ENCODE data around the gene DBX1. TPM values are rescaled to one million over a fixed set of nuclear protein-coding genes. Genes with fewer than 3 reads are reported as not detected.

DBX1 gene
- total RNA-seq, 2 experiments from 2014 or later = not detected

DNA sequence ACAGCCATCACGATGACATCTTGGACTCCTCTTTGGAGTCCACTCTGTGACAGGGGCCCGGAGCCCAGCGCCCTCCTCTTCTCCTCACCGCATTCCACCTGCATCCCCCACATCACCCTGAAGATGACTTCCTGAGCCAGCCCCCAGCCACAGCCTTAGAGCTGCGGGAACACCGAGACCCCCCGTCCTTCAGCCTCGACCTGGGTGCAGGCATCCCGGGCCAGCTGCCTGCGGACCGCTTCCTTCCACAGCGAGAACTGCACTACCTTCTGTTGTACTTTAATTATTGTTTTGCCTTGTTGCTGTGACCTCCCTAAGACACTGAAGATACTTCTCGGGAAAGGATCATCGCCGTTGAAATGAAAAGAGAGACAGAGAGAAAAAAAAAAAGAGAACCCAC, 42.1 kb downstream of the DBX1 start:
- intact Hi-C loops (cut with micrococcal nuclease; ENCODE audit: unreplicated experiment) = no loop called here
- ChIA-PET CTCF (ENCODE audit: unreplicated experiment) (interaction anchor here (0.6 kb wide), 1 partner anchor 10 kb away, joined by 3 read pairs; no protein-coding TSS in a partner anchor), POLR2A (interaction anchor here (0.6 kb wide), 2 partner anchors 620 to 1198 kb away, joined by 3 to 4 read pairs; no protein-coding TSS in a partner anchor)
- Histone ChIP-seq H3K79me2 (ENCODE audit: insufficient read depth, low read depth, low read length) (no peaks in the 10 kb centered on the region), H3K4me2 (ENCODE audit: low read length) (no peak overlapping the region), H4K20me1 (ENCODE audit: insufficient read depth, low read length) (no peaks in the 10 kb centered on the region), H3K9me3 (ENCODE audit: low read length) (no peaks in the 10 kb centered on the region), H3K27ac (ENCODE audit: low read depth, low read length, poor library complexity, severe bottlenecking) (no peak overlapping the region), H3K4me1 (ENCODE audit: insufficient read depth, low read length, poor library complexity, severe bottlenecking) (no peaks in the 10 kb centered on the region), H3K9me2 (ENCODE audit: insufficient read depth, low read length) (no peaks in the 10 kb centered on the region), H3K36me3 (ENCODE audit: insufficient read depth, low read length) (no peaks in the 10 kb centered on the region), H3K4me3 (ENCODE audit: low read depth, low read length, poor library complexity, severe bottlenecking) (no peak overlapping the region), H2AFZ (ENCODE audit: low read length) (no peak overlapping the region)
- no TSS peak for BruUV-seq (replicated peaks)
- no peak for DNase-seq (ENCODE audit: low spot score)
- no peak for TF ChIP-seq EZH2phosphoT487 (IDR thresholded peaks at IDR 0.05; ENCODE audit: borderline replicate concordance, low read depth, low read length)
- TF ChIP-seq, protein P1, sequence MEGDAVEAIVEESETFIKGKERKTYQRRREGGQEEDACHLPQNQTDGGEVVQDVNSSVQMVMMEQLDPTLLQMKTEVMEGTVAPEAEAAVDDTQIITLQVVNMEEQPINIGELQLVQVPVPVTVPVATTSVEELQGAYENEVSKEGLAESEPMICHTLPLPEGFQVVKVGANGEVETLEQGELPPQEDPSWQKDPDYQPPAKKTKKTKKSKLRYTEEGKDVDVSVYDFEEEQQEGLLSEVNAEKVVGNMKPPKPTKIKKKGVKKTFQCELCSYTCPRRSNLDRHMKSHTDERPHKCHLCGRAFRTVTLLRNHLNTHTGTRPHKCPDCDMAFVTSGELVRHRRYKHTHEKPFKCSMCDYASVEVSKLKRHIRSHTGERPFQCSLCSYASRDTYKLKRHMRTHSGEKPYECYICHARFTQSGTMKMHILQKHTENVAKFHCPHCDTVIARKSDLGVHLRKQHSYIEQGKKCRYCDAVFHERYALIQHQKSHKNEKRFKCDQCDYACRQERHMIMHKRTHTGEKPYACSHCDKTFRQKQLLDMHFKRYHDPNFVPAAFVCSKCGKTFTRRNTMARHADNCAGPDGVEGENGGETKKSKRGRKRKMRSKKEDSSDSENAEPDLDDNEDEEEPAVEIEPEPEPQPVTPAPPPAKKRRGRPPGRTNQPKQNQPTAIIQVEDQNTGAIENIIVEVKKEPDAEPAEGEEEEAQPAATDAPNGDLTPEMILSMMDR (conservative IDR thresholded peaks at IDR 0.05; ENCODE audit: low read length) = no peak

DNA sequence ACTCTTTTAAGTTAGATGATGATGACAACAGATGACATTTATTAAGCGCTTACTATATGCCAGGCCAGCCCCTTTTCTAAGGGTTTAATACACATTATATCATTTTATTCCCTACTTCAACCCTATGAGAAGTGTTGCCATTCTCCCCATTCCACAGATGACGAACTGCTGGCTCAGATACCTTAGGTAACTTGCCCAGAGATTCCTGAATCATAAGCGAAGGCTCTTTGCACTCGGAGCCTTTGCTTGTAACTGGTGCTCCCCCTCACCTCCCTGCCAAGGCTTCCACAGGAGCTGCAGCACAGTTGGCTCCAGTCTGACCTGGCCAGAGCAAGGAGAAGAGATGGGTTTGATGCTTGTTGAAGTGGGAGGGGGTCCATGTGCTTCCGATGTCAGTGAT, 43.0 kb downstream of the DBX1 start:
- POLR2A ChIA-PET = interaction anchor here (0.6 to 0.7 kb wide), 2 partner anchors 165 to 1199 kb away, joined by 3 to 4 read pairs; no protein-coding TSS in a partner anchor
- Histone ChIP-seq H3K79me2 (ENCODE audit: insufficient read depth, low read depth, low read length) (no peaks in the 10 kb centered on the region), H2AFZ (ENCODE audit: low read length) (no peak overlapping the region), H3K9me3 (ENCODE audit: low read length) (no peaks in the 10 kb centered on the region), H3K4me3 (ENCODE audit: low read depth, low read length, poor library complexity, severe bottlenecking) (no peak overlapping the region), H3K9me2 (ENCODE audit: insufficient read depth, low read length) (no peaks in the 10 kb centered on the region), H4K20me1 (ENCODE audit: insufficient read depth, low read length) (no peaks in the 10 kb centered on the region), H3K4me1 (ENCODE audit: insufficient read depth, low read length, poor library complexity, severe bottlenecking) (no peaks in the 10 kb centered on the region), H3K36me3 (ENCODE audit: insufficient read depth, low read length) (no peaks in the 10 kb centered on the region), H3K4me2 (ENCODE audit: low read length) (no peak overlapping the region), H3K27ac (ENCODE audit: low read depth, low read length, poor library complexity, severe bottlenecking) (no peak overlapping the region)
- no peak for DNase-seq (ENCODE audit: low spot score)
- CTCF ChIA-PET (ENCODE audit: unreplicated experiment) = interaction anchor here (0.6 kb wide), 1 partner anchor 11 kb away, joined by 3 read pairs; no protein-coding TSS in a partner anchor
- intact Hi-C loops (cut with micrococcal nuclease; ENCODE audit: unreplicated experiment) = no loop called here
- no peak for TF ChIP-seq EZH2phosphoT487 (IDR thresholded peaks at IDR 0.05; ENCODE audit: borderline replicate concordance, low read depth, low read length)
- TF ChIP-seq, protein P1 (conservative IDR thresholded peaks at IDR 0.05; ENCODE audit: low read length) = no peak
- no TSS peak for BruUV-seq (replicated peaks)

DNA sequence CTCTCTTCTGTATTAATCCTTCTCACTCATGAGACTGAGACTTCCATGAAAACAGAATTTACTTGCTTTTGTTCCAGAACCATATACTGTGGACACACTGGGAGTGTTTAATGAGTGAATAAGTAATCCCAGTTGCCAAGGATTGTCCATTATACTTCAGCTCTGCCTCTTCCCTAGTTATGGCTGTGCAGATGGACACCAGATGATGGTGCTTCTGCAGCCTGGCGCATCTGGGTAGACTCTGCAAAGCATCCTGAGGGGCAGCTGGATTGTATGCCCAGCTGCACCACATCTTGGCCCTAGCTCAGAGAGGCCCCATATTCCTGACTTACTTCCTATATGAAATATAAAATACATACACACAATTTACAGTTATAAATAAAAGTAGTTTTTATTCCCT, 43.5 kb downstream of the DBX1 start:
- no TSS peak for BruUV-seq (replicated peaks)
- intact Hi-C loops (cut with micrococcal nuclease; ENCODE audit: unreplicated experiment) = no loop called here

More for the DNA sequence above, 43.5 kb downstream of the DBX1 start:
- TF ChIP-seq, protein P1 (conservative IDR thresholded peaks at IDR 0.05; ENCODE audit: low read length) = no peak
- no peak for TF ChIP-seq EZH2phosphoT487 (IDR thresholded peaks at IDR 0.05; ENCODE audit: borderline replicate concordance, low read depth, low read length)
- Histone ChIP-seq H3K36me3 (ENCODE audit: insufficient read depth, low read length) (no peaks in the 10 kb centered on the region), H2AFZ (ENCODE audit: low read length) (no peak overlapping the region), H3K9me3 (ENCODE audit: low read length) (no peaks in the 10 kb centered on the region), H3K4me2 (ENCODE audit: low read length) (no peak overlapping the region), H3K79me2 (ENCODE audit: insufficient read depth, low read depth, low read length) (no peaks in the 10 kb centered on the region), H3K27ac (ENCODE audit: low read depth, low read length, poor library complexity, severe bottlenecking) (no peak overlapping the region), H3K4me1 (ENCODE audit: insufficient read depth, low read length, poor library complexity, severe bottlenecking) (no peaks in the 10 kb centered on the region), H3K4me3 (ENCODE audit: low read depth, low read length, poor library complexity, severe bottlenecking) (no peak overlapping the region), H3K9me2 (ENCODE audit: insufficient read depth, low read length) (no peaks in the 10 kb centered on the region), H4K20me1 (ENCODE audit: insufficient read depth, low read length) (no peaks in the 10 kb centered on the region)
- CTCF ChIA-PET (ENCODE audit: unreplicated experiment) = no interaction called here
- POLR2A ChIA-PET = no interaction called here
- DNase-seq (ENCODE audit: low spot score) = no peak
